NB4 (cell line): ENCODE results near the gene PCDH20.

ENCODE experiments used
- POLR2A ChIP-seq: IDR thresholded peaks from 2 replicates; pipeline ENCODE4 v1.6.1; 2011; ENCODE audit warnings: mild to moderate bottlenecking; ENCODE audit not compliant: insufficient read length; ENCODE audit errors: extremely low read depth
- TF ChIP-seq, protein P1 (sequence below): IDR thresholded peaks from one replicate; pipeline ENCODE4 v1.5.1; 2012; ENCODE audit warnings: low read depth, low read length

DNA sequence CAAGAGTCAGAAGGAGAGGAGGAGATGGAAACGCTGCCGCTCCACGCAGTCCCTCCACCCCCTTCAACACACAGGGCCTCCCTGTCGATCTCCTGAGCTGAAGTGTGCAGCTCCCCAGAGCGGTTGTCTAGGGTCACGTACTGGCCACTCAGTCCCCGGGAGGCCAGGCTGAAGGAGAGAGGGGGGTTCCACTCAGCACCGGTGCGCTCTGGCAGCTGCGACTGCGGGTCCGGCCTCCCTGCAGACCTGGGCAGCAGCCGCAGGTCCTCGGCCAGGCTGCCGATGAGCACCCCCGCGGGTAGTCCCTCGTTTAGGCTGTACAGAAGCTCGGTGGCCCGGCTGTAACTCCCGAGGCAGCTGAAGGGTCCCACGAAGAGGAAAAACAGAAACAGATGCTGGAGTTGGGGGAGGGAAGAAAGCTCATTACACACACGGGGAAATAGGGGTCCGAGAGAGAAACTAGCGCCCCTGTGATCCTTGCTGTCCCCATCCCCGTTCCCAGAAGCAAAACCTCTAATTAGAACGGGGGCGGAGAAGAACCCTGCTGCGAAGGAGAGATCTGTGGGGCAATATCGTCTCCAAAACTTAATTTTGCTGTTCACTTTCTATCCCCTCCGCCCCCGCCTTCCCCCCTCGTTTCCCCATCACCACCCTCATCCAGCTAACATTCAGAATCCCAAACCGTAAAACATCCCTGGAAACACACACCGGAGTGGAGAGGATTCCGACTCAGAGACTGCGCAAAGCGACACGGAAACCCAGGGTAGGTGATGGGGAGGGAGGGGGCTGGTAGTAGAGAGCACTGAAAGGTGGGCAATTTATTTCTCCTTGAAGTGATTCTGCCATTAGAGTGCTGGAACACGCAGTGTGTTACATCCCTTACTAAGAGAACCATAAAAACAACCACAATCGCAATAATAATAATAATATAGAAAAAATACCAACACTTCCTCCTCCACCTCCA lies 1.8 kb downstream of the PCDH20 start:
- TF ChIP-seq, protein P1, sequence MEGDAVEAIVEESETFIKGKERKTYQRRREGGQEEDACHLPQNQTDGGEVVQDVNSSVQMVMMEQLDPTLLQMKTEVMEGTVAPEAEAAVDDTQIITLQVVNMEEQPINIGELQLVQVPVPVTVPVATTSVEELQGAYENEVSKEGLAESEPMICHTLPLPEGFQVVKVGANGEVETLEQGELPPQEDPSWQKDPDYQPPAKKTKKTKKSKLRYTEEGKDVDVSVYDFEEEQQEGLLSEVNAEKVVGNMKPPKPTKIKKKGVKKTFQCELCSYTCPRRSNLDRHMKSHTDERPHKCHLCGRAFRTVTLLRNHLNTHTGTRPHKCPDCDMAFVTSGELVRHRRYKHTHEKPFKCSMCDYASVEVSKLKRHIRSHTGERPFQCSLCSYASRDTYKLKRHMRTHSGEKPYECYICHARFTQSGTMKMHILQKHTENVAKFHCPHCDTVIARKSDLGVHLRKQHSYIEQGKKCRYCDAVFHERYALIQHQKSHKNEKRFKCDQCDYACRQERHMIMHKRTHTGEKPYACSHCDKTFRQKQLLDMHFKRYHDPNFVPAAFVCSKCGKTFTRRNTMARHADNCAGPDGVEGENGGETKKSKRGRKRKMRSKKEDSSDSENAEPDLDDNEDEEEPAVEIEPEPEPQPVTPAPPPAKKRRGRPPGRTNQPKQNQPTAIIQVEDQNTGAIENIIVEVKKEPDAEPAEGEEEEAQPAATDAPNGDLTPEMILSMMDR = no peak
- TF ChIP-seq POLR2A = no peak
